GM18507 (cell line): ENCODE data around the gene CEACAM19.
"Not testable (repeated sequence)": the region's sequence is repeated elsewhere in the genome, so short reads cannot be mapped to it uniquely, and the experiment has no call there.

ENCODE experiments used
- DNase-seq: peaks from one replicate; pipeline ENCODE4 v3.0.0; 2011; ENCODE audit warnings: low read depth; ENCODE audit not compliant: insufficient read length; ENCODE audit errors: extremely low spot score
- FAIRE-seq: peaks from 2 replicates; lab custom pipeline; 2011; peaks lifted over from hg19 to GRCh38; lab: Jason Lieb, UNC

The CEACAM19 gene

GRCh38 chr19:44717603-44718002 lies 46.3 kb downstream of the CEACAM19 start:
- no peak for FAIRE-seq
- no peak for DNase-seq

DNA sequence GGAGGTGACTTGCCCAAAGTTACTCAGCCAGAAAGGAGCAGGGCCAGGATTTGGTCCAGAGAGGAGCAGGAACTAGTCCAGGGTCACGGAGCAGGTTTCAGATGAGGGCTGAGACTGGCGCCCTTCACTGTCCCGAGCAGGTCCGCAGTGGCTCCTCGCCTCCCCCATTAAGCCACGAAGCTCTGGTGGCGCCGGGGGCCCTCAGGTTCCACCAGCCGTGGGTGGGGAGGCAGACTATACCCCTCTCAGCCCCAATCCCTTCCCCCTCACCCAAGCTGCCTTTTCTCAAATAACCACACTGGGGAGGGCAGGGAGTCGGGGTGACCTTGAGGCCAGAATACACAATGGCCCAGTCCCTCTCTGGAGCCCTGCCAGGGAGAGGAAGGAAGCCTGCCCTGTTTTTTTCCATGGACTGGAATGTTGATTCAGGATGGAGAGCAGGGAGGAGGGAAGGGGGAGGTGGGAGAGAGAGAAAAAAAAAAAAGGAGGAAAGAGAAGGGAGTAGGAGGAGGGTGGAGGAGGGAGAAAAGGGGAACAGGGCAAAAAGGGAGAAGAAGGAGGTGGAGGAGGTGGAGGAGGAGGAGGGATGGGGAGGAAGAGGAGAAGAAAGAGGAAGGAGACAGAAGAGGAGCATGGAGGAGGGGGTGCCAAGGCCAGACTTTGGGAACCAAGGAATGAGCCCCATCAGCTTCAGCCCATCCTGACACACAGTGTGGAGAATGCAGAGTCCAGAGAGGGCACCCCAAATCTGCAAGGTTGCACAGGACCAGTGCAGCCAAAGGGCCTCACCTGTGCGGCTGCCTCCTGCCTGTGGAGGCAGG lies 47.4 kb downstream of the CEACAM19 start:
- DNase-seq, result no peak
- FAIRE-seq, result no peak

- no peak for FAIRE-seq
- DNase-seq, result no peak
Observed at GRCh38 chr19:44719262-44719701, 48.0 kb downstream of the CEACAM19 start.

DNA sequence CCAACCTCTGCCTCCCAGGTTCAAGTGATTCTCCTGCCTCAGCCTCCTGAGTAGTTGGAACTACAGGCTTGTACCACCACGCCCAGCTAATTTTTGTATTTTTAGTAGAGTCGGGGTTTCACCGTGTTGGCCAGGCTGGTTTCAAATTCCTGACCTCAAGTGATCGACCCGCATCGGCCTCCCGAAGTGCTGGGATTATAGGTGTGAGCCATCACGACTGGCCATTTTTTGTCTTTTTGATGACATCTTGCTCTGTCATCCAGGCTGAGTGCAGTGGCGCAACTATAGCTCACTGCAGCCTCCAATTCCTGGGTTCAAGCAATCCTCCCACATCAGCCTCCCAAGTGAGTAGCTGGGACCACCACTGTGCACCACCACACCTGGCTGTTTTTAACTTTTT lies 49.1 kb downstream of the CEACAM19 start:
- DNase-seq, FAIRE-seq: not testable (repeated sequence)

DNA sequence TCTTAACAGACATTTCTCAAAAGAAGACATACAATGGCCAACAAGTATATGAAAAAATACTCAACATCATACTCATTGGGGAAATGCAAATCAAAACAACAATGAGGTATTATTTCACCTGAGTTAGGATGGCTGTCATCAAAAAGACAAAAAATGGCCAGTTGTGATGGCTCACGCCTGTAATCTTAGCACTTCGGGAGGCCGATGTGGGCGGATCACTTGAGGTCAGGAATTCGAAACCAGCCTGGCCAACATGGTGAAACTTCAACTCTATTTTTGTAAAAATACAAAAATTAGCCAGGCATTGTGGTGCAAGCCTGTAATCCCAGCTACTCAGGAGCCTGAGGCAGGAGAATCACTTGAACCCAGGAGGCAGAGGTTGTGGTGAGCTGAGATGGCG lies 49.7 kb downstream of the CEACAM19 start:
- DNase-seq, result no peak
- FAIRE-seq, result peak; percentile 50

DNA sequence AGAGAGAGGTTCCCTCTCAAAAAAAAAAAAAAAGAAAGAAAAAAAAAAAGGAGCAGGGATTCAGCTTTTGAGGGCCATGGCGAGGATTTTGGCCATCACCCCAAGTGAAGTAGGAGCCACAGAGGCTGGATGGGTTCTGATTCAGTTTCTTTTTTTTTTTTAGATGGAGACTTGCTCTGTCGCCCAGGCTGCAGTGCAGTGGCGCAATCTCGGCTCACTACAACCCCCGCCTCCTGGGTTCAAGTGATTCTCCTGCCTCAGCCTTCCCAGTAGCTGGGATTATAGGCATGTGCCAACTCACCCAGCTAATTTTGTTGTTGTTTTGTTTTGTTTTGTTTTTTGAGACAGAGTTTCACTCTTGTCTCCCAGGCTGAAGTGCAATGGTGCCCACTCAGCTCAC lies 50.1 kb downstream of the CEACAM19 start:
- not testable (repeated sequence) for FAIRE-seq, DNase-seq

- DNase-seq (peak; percentile 20), FAIRE-seq (peak; percentile 83)
Observed at GRCh38 chr19:44722131-44723121, 51.1 kb downstream of the CEACAM19 start.

DNA sequence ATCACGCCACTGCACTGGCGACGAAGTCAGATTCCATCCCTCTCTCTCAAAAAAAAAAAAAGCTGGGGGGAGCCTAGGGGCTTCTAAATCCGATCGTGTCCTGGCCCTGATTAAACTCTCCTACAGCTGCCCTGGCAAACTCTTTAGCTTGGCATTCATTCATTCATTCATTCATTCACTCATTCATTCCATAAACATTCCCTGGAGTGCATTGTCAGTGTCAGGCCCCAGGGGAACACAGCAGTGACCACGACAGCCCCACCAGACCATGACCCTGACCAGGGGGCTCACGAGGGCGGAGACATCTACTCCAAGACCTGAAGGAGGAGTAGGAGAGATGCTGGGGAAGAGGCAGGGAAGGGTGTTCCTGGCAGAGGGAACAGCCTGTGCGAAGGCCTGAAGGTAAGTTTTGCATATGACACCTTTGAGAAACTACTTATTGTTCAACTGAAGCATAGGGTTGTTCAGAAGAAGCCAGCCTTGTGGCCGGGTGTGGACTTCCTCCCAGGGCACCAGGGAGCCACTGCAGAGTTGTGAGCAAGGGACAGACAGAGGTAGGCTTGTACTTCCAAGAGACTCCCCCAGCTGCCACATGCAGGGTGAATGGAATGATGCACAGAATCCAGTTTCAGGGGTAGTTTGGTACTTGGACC lies 52.1 kb downstream of the CEACAM19 start:
- DNase-seq (no peak), FAIRE-seq (no peak)

DNA sequence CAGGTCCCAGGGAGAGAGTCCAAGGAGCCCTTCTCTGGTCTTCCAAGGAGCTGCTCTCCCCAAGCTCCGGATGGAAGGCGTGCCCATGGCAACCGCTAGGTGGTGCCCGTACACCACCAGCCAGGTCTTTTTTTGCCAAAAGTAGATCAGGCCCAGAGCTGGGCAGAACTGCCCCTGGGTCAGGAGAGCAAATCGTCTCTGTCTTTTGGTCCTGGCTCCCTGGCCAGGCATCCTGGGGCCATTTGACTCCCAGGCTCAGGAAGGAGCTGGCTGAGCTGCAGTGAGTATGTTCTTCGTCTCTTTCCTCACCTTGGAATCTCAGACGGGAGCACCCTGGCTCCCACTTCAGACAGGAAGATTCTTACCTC lies 52.7 kb downstream of the CEACAM19 start:
- FAIRE-seq (peak; percentile 86), DNase-seq (peak; percentile 65)

DNA sequence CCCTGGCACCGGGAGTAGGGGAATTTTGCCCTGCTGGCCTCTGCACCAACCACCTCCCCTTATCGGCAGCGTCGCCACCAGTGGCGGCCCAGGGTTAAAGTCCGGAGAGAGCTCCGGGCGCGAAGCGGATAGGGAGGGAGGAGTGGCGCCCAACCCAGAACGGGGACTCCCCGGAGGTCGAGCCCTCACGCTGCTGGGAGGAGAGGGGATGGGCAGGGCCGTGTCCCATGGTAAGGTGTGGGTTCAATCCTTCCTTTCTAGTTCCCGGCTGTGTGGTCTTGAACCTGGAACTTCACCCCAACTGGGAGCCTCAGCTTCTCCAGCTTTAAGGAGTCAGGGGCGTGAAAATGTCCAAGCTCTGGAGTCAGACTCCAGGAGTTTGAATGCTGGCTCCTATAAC lies 54.0 kb downstream of the CEACAM19 start:
- FAIRE-seq, result no peak
- DNase-seq, result no peak

- no peak for DNase-seq
- no peak for FAIRE-seq
Observed at GRCh38 chr19:44725684-44726083, 54.4 kb downstream of the CEACAM19 start.

- FAIRE-seq, result no peak
- DNase-seq, result no peak
Observed at GRCh38 chr19:44726465-44726864, 55.2 kb downstream of the CEACAM19 start.

GRCh38 chr19:44728178-44728577 lies 56.9 kb downstream of the CEACAM19 start:
- FAIRE-seq (no peak), DNase-seq (no peak)

GRCh38 chr19:44729516-44730033 lies 58.3 kb downstream of the CEACAM19 start:
- FAIRE-seq (no peak), DNase-seq (no peak)

DNA sequence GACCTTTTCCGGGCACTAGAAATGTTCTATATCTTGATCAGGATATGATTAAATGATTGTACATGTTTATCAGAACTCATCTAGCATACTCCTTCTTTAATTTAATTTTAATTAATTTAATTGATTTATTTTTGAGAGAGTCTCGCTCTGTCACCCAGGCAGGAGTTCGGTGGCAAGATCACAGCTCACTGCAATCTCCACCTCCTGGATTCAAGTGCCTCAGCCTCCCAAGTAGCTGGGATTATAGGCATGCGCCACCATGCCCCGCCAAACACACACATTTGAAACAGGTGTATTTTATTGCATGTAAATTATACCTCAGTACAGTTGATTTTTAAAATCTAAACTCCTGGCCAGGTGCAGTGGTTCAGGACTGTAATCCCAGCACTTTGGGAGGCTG lies 59.8 kb downstream of the CEACAM19 start:
- no peak for DNase-seq
- no peak for FAIRE-seq

DNA sequence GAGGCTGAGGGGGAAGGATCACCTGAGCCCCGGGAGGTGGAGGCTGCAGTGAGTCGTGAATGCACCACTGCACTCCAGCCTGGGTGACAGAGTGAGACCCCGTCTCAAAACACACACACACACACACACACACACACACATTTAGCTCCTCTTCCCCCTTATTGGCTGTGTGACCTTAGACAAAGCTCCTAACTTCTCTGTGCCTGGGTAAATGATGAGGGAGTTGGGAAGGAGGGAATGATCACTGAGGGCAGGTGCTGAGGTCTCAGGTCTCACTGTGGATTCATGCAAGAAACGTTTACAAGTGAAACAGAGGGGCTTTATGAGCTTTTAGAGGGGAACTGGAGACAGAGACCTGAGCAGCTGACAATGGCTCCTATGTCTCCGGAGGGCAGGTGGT lies 60.3 kb downstream of the CEACAM19 start:
- FAIRE-seq (no peak), DNase-seq (no peak)

DNA sequence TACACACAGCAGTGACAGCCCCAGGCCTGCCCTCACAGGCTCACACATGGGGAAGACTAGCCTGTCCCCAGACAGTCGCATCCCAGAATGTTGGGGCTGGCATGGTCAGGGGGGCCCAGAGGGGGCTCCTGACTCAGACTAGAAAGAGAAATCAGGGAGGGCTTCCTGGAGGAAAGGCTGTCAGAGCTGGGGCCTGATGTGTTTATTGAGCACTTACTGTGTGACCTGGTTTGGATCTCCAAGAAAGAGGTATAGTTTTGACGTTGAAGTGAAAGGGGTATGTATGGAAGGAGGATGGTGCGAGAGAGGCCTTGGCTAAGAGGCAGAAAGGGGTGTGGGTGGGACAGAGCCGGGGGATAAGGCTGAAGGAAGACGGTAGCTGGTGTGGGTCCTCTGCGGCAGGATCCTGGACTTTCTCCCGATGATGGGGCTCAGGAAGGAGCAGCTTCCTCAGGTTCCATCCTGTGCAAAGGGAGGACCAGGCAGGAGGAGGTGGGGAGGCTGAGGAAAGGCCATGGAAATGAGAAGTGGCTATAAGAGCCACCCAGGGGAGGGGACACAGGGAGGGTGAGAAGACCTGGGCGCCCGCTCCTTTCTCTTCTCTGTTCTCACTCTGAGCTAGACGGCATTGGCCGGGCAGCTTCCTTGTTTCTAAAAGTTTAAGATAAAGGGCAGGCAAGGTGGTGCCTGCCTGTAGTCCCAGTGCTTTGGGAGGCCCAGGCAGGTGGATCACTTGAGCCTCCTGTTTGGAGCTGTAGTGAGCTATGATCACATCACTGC lies 61.1 kb downstream of the CEACAM19 start:
- FAIRE-seq (no peak), DNase-seq (no peak)
